Activated T-helper 1 cell treated with anti-CD3 and anti-CD28 coated beads, Interleukin-12 subunit alpha, Interleukin-12 subunit beta, Interleukin-2, Interleukin-4 antibody, amounts not matched to agents 30 ng/mL and 10 ng/mL and 1 ng/mL, durations not matched to agents 14 hours and 24 hours and 36 hours (primary cell): ENCODE measurements around the gene ACBD6. TPM values are rescaled to one million over a fixed set of nuclear protein-coding genes. Genes with fewer than 3 reads are reported as not detected.

Source experiments
- DNase-seq: peaks from one replicate; pipeline ENCODE4 v3.0.0; 2021; ENCODE audit warnings: low spot score
- H3K27ac Mint-ChIP-seq: one replicate; pipeline ENCODE4 v1.8.0; 2021; ENCODE audit warnings: mild to moderate bottlenecking, mixed read lengths
- H3K27me3 Mint-ChIP-seq: one replicate; pipeline ENCODE4 v1.8.0; 2022; ENCODE audit warnings: mild to moderate bottlenecking, moderate library complexity, mixed read lengths; ENCODE audit not compliant: insufficient read depth
- H3K36me3 Mint-ChIP-seq: one replicate; pipeline ENCODE4 v1.8.0; 2021; ENCODE audit warnings: low read depth, mixed read lengths
- H3K4me1 Mint-ChIP-seq: one replicate; pipeline ENCODE4 v1.8.0; 2021; ENCODE audit warnings: low read depth, mixed read lengths
- H3K4me3 Mint-ChIP-seq: one replicate; pipeline ENCODE4 v1.8.0; 2021; ENCODE audit warnings: mild to moderate bottlenecking, moderate library complexity, mixed read lengths
- H3K9me3 Mint-ChIP-seq: one replicate; pipeline ENCODE4 v1.8.0; 2021; ENCODE audit warnings: mixed read lengths
- intact Hi-C: fragments of 100-400 bp; cut with micrococcal nuclease; formaldehyde crosslinking; loops from one replicate; pipeline ENCODE4 v1.15.1; 2024
- total RNA-seq: library from RNA; stranded (reverse); gene quantifications from 2 replicates; pipeline ENCODE4 v1.2.3, GENCODE V29; 2022

ACBD6 gene
- total RNA-seq, 1 donor from 2014 or later, result 49.4 TPM

- Mint-ChIP-seq H3K36me3 (peaks cover 13% of the 10 kb centered on the region), H3K27me3 (peaks cover 2% of the 10 kb centered on the region), H3K4me3 (no peak overlapping the region), H3K9me3 (peaks cover 12% of the 10 kb centered on the region), H3K27ac (no peak overlapping the region), H3K4me1 (no peaks in the 10 kb centered on the region)
- DNase-seq, result no peak
- intact Hi-C loops, result no loop called here
Observed at GRCh38 chr1:180309338-180309737, 193.0 kb downstream of the ACBD6 start.

- peaks cover 2% of the 10 kb centered on the region for H3K9me3 Mint-ChIP-seq
- H3K4me3 Mint-ChIP-seq, result no peak overlapping the region
- no peak overlapping the region for H3K27ac Mint-ChIP-seq
- H3K27me3 Mint-ChIP-seq, result peaks cover 2% of the 10 kb centered on the region
- H3K36me3 Mint-ChIP-seq, result peaks cover 4% of the 10 kb centered on the region
- DNase-seq, result no peak
- intact Hi-C loops, result no loop called here
- peaks cover 14% of the 10 kb centered on the region for H3K4me1 Mint-ChIP-seq
Observed at GRCh38 chr1:180301135-180301742, 201.1 kb downstream of the ACBD6 start.

GRCh38 chr1:180299479-180300221 is 202.7 kb downstream of the ACBD6 start:
- Mint-ChIP-seq H3K4me1 (peaks cover 21% of the 10 kb centered on the region), H3K4me3 (no peak overlapping the region), H3K9me3 (no peaks in the 10 kb centered on the region), H3K36me3 (peaks cover 7% of the 10 kb centered on the region), H3K27ac (no peak overlapping the region), H3K27me3 (peaks cover 2% of the 10 kb centered on the region)
- intact Hi-C loops, result no loop called here
- no peak for DNase-seq

GRCh38 chr1:180295999-180296398 is 206.4 kb downstream of the ACBD6 start:
- H3K4me3 Mint-ChIP-seq, result no peak overlapping the region
- H3K27me3 Mint-ChIP-seq, result no peaks in the 10 kb centered on the region
- no peak for DNase-seq
- intact Hi-C loops, result no loop called here
- H3K9me3 Mint-ChIP-seq, result no peaks in the 10 kb centered on the region
- H3K36me3 Mint-ChIP-seq, result peaks cover 4% of the 10 kb centered on the region
- H3K4me1 Mint-ChIP-seq, result peaks cover 25% of the 10 kb centered on the region
- no peak overlapping the region for H3K27ac Mint-ChIP-seq

GRCh38 chr1:180294711-180295110 is 207.7 kb downstream of the ACBD6 start:
- intact Hi-C loops, result no loop called here
- no peaks in the 10 kb centered on the region for H3K27me3 Mint-ChIP-seq

GRCh38 chr1:180291004-180291403 is 211.4 kb downstream of the ACBD6 start:
- Mint-ChIP-seq H3K36me3 (peaks cover 9% of the 10 kb centered on the region), H3K9me3 (no peaks in the 10 kb centered on the region), H3K27ac (no peak overlapping the region), H3K27me3 (no peaks in the 10 kb centered on the region), H3K4me1 (peaks cover 24% of the 10 kb centered on the region), H3K4me3 (no peak overlapping the region)
- no peak for DNase-seq
- intact Hi-C loops, result no loop called here

More at GRCh38 chr1:180294711-180295110, 207.7 kb downstream of the ACBD6 start:
- Mint-ChIP-seq H3K4me1 (peaks cover 32% of the 10 kb centered on the region), H3K9me3 (no peaks in the 10 kb centered on the region), H3K36me3 (peaks cover 9% of the 10 kb centered on the region), H3K27ac (no peak overlapping the region), H3K4me3 (no peak overlapping the region)
- DNase-seq, result no peak

- Mint-ChIP-seq H3K27ac (no peak overlapping the region), H3K27me3 (no peaks in the 10 kb centered on the region), H3K36me3 (peaks cover 9% of the 10 kb centered on the region), H3K4me1 (peaks cover 19% of the 10 kb centered on the region), H3K9me3 (no peaks in the 10 kb centered on the region), H3K4me3 (no peak overlapping the region)
- intact Hi-C loops, result no loop called here
- DNase-seq, result no peak
Observed at GRCh38 chr1:180290265-180291001, 211.9 kb downstream of the ACBD6 start.

- DNase-seq, result no peak
- Mint-ChIP-seq H3K4me3 (no peak overlapping the region), H3K4me1 (peaks cover 19% of the 10 kb centered on the region), H3K27ac (no peak overlapping the region), H3K36me3 (peaks cover 8% of the 10 kb centered on the region), H3K9me3 (no peaks in the 10 kb centered on the region), H3K27me3 (no peaks in the 10 kb centered on the region)
- intact Hi-C loops, result no loop called here
Observed at GRCh38 chr1:180288940-180289339, 213.4 kb downstream of the ACBD6 start.

GRCh38 chr1:180287988-180288705 is 214.2 kb downstream of the ACBD6 start:
- Mint-ChIP-seq H3K27me3 (no peaks in the 10 kb centered on the region), H3K4me3 (no peak overlapping the region), H3K36me3 (peaks cover 10% of the 10 kb centered on the region), H3K27ac (no peak overlapping the region), H3K9me3 (no peaks in the 10 kb centered on the region), H3K4me1 (peaks cover 19% of the 10 kb centered on the region)
- intact Hi-C loops, result no loop called here
- no peak for DNase-seq

- no peaks in the 10 kb centered on the region for H3K9me3 Mint-ChIP-seq
- H3K36me3 Mint-ChIP-seq, result peaks cover 10% of the 10 kb centered on the region
- DNase-seq, result no peak
Observed at GRCh38 chr1:180286417-180286816, 216.0 kb downstream of the ACBD6 start.

GRCh38 chr1:180283098-180283497 is 219.3 kb downstream of the ACBD6 start:
- Mint-ChIP-seq H3K36me3 (peaks cover 8% of the 10 kb centered on the region), H3K9me3 (no peaks in the 10 kb centered on the region), H3K27ac (no peak overlapping the region), H3K4me1 (no peaks in the 10 kb centered on the region), H3K4me3 (no peak overlapping the region), H3K27me3 (no peaks in the 10 kb centered on the region)
- no peak for DNase-seq
- intact Hi-C loops, result no loop called here

More at GRCh38 chr1:180286417-180286816, 216.0 kb downstream of the ACBD6 start:
- intact Hi-C loops, result no loop called here
- Mint-ChIP-seq H3K4me3 (no peak overlapping the region), H3K4me1 (peaks cover 13% of the 10 kb centered on the region), H3K27ac (no peak overlapping the region), H3K27me3 (no peaks in the 10 kb centered on the region)

GRCh38 chr1:180282401-180283044 is 219.9 kb downstream of the ACBD6 start:
- no peak for DNase-seq
- H3K27ac Mint-ChIP-seq, result no peak overlapping the region
- no peaks in the 10 kb centered on the region for H3K27me3 Mint-ChIP-seq
- intact Hi-C loops, result no loop called here
- no peaks in the 10 kb centered on the region for H3K4me1 Mint-ChIP-seq
- H3K4me3 Mint-ChIP-seq, result no peak overlapping the region
- H3K36me3 Mint-ChIP-seq, result peaks cover 6% of the 10 kb centered on the region
- H3K9me3 Mint-ChIP-seq, result no peaks in the 10 kb centered on the region
